Vagina (tissue), 2 donors: ENCODE data around the gene CADPS2.

Experiments
- POLR2AphosphoS5 ChIP-seq, 2 donors: sonication (generic); formaldehyde crosslinking; IDR thresholded peaks; one replicate each; pipeline ENCODE4 v1.9.0; 2017; ENCODE audit warnings: antibody characterized with exemption in 2 of 2, mild to moderate bottlenecking in 2 of 2, low read depth in 1 of 2; ENCODE audit not compliant: insufficient read depth in 1 of 2
- TF ChIP-seq, protein P1 (sequence below), 3 experiments: fragments of 450-650 bp in 2 of 3; fragments of 200-600 bp in 1 of 3; sonication (generic) in 1 of 3; IDR thresholded peaks; one replicate each; pipeline ENCODE4 v1.5.1; 2017 to 2019; ENCODE audit warnings: antibody characterized with exemption in 3 of 3, mild to moderate bottlenecking in 2 of 3, moderate library complexity in 2 of 3

DNA sequence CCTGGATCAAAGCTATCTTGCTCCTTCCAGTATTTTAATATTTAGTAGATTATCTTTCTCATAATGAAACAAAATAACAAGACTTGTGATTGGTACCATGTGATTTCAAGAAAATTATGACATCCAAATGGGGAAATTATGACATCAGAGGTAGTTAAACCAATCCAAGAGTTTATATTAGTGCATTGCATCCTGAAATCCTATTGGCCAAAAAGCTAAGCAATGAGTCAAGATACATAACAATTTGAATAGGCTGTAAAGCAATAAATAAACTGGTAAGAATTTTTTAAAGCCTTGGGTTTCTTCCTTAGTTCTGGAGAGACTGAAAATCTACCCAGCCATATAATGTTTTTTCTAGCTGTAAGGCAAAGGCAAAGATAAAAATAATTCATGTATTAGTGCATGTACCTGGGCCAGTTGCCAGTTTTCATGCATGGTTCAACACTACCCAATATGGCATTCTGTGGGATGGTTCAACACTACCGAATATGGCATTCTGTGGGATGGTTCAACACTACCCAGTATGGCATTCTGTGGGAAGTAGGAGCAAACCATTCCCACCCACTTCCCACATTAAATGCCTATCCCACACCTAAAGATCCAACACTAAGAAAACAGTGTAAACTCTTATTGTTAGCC, 183.3 kb downstream of the CADPS2 start, which contains the start of gene RNF148:
- no peak for TF ChIP-seq POLR2AphosphoS5 (IDR thresholded peaks at IDR 0.05; ENCODE audit: insufficient read depth in 1 of 2, low read depth in 1 of 2)
- TF ChIP-seq, protein P1, sequence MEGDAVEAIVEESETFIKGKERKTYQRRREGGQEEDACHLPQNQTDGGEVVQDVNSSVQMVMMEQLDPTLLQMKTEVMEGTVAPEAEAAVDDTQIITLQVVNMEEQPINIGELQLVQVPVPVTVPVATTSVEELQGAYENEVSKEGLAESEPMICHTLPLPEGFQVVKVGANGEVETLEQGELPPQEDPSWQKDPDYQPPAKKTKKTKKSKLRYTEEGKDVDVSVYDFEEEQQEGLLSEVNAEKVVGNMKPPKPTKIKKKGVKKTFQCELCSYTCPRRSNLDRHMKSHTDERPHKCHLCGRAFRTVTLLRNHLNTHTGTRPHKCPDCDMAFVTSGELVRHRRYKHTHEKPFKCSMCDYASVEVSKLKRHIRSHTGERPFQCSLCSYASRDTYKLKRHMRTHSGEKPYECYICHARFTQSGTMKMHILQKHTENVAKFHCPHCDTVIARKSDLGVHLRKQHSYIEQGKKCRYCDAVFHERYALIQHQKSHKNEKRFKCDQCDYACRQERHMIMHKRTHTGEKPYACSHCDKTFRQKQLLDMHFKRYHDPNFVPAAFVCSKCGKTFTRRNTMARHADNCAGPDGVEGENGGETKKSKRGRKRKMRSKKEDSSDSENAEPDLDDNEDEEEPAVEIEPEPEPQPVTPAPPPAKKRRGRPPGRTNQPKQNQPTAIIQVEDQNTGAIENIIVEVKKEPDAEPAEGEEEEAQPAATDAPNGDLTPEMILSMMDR (IDR thresholded peaks at IDR 0.05): no peak
